Smooth muscle cell of the umbilical artery (primary cell): ENCODE data around the gene FOXRED1. TPM values are rescaled to one million over a fixed set of nuclear protein-coding genes. Genes with fewer than 3 reads are reported as not detected.

Experiments used
- total RNA-seq: library from RNA; depleted of rRNA; stranded (reverse); fragments of >200 nt; gene quantifications from 2 replicates; pipeline ENCODE4 v1.2.3, GENCODE V29; 2014

The FOXRED1 gene
- 13.3 and 14.0 TPM in 2 replicates for total RNA-seq

GRCh38 chr11:126268708-126269579 lies at the start of gene FOXRED1, which contains the start of gene SRPRA:
TSS of gene FOXRED1 (plus strand) at chr11:126269154. CDS start at chr11:126269207, 53 bp downstream.
TSS of gene SRPRA (minus strand) at chr11:126268895. CDS start at chr11:126268804, 91 bp downstream.

GRCh38 chr11:126282736-126283591 lies 14.0 kb downstream of the FOXRED1 start, which contains the start of gene TIRAP:
TSS of gene TIRAP (plus strand) at chr11:126283093. CDS start at chr11:126290895, 7,802 bp downstream.

DNA sequence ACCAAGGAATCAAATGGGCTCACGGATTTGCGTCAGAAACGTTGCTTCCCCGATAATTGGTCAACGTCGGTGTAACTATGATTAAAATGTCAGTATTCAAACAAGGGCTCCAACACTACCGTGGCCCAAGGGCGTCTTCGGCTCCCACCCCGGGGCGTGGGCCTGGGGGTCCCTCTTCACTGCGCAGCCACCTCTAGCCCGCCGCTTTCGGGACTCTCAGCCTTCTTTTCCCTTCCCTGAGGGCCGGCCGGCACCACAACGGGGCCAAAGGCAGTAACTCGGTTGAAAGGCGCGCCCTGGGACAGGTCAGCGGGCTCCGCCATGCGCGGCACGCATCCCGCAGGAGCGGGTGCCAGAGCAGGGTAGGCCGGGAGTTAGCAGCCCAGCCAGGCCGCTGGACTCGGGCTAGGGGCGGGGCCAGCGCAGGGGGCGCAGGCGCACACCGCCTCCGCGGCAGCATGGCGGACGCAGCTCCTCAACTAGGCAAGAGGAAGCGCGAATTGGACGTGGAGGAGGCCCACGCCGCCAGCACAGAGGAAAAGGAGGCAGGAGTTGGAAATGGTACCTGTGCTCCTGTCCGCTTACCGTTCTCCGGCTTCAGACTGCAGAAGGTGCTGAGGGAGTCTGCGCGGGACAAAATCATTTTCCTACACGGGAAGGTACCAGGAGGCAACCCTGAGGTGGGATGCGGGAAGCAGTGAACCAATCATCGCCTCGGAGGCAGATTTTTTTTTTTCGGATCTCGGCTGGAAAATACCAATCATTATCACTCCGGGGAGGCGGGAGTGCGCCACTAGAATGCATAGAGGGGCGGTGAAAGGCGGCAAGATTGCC lies 34.9 kb downstream of the FOXRED1 start, which contains the start of gene DCPS:
Gene DCPS, plus strand, starts transcription at position 438 of the 834 bp plus-strand sequence. Its CDS starts 21 bp downstream, at position 459.

Other genes with a start within 250 kb of the FOXRED1 start
- 7.1 and 8.1 TPM in 2 replicates for gene CDON, start 206.3 kb upstream of the FOXRED1 start, total RNA-seq
- gene RPUSD4, start 57.5 kb upstream of the FOXRED1 start, total RNA-seq: 23.1 and 24.6 TPM in 2 replicates
- gene FAM118B, start 57.4 kb upstream of the FOXRED1 start, total RNA-seq: 21.4 and 28.2 TPM in 2 replicates
- gene SRPRA, start 259 bp upstream of the FOXRED1 start, total RNA-seq: 105 and 148 TPM in 2 replicates
- 4.8 and 5.1 TPM in 2 replicates for gene TIRAP, start 13.9 kb downstream of the FOXRED1 start, total RNA-seq
- 8.6 and 13.7 TPM in 2 replicates for gene DCPS, start 34.9 kb downstream of the FOXRED1 start, total RNA-seq
- gene ST3GAL4, start 86.5 kb downstream of the FOXRED1 start, total RNA-seq: 31.2 and 35.2 TPM in 2 replicates